H9 (cell line): ENCODE results near the gene TPRX2. TPM values are rescaled to one million over a fixed set of nuclear protein-coding genes. Genes with fewer than 3 reads are reported as not detected.
A peak's percentile ranks its signal among the peaks of the same experiment; 100 is the strongest.

Experiments used
- DNase-seq: peaks from one replicate; pipeline ENCODE4 v3.0.0-alpha.2; 2017
- H2AFZ ChIP-seq: one replicate; pipeline ENCODE4 v1.6.1; 2013; ENCODE audit warnings: mild to moderate bottlenecking, low read length, control low read depth, moderate library complexity
- H2AK5ac ChIP-seq: 2 replicates; pipeline ENCODE4 v1.6.1; 2013; ENCODE audit warnings: low read length, control low read depth, mixed read lengths; ENCODE audit not compliant: insufficient read length
- H2BK120ac ChIP-seq: one replicate; pipeline ENCODE4 v1.6.1; 2013; ENCODE audit warnings: low read depth, mild to moderate bottlenecking, low read length, control low read depth, inconsistent platforms; ENCODE audit not compliant: poor library complexity, severe bottlenecking
- H2BK12ac ChIP-seq: 2 replicates; pipeline ENCODE4 v1.6.1; 2013; ENCODE audit warnings: low read length, control low read depth, mixed read lengths, low read depth; ENCODE audit not compliant: insufficient read length
- H2BK15ac ChIP-seq: 2 replicates; pipeline ENCODE4 v1.6.1; 2013; ENCODE audit warnings: low read depth, low read length, control low read depth
- H2BK20ac ChIP-seq: one replicate; pipeline ENCODE4 v1.6.1; 2013; ENCODE audit warnings: low read depth, mild to moderate bottlenecking, low read length, control low read depth, inconsistent platforms; ENCODE audit not compliant: poor library complexity, severe bottlenecking
- H2BK5ac ChIP-seq: 2 replicates; pipeline ENCODE4 v1.6.1; 2013; ENCODE audit warnings: low read length, control low read depth, mixed read lengths; ENCODE audit not compliant: insufficient read length
- H3K14ac ChIP-seq: 2 replicates; pipeline ENCODE4 v1.6.1; 2013; ENCODE audit warnings: low read length, control low read depth; ENCODE audit not compliant: insufficient read depth
- H3K18ac ChIP-seq: 2 replicates; pipeline ENCODE4 v1.6.1; 2013; ENCODE audit warnings: low read depth, mild to moderate bottlenecking, mixed read lengths, low read length, control low read depth; ENCODE audit not compliant: insufficient read length
- H3K23ac ChIP-seq: 2 replicates; pipeline ENCODE4 v1.6.1; 2013; ENCODE audit warnings: low read length, control low read depth, mixed read lengths, low read depth; ENCODE audit not compliant: insufficient read length
- H3K23me2 ChIP-seq: 2 replicates; pipeline ENCODE4 v1.6.1; 2013; ENCODE audit warnings: low read depth, mild to moderate bottlenecking, mixed read lengths, low read length, control low read depth; ENCODE audit not compliant: insufficient read length, poor library complexity, severe bottlenecking
- H3K27ac ChIP-seq: 2 replicates; pipeline ENCODE4 v1.5.1; 2013; ENCODE audit warnings: low read length, control low read depth, mixed read lengths, low read depth; ENCODE audit not compliant: insufficient read length
- H3K27me3 ChIP-seq: 2 replicates; pipeline ENCODE4 v1.6.1; 2013; ENCODE audit warnings: low read length, control low read depth, inconsistent platforms; ENCODE audit not compliant: insufficient read depth
- H3K4ac ChIP-seq: 2 replicates; pipeline ENCODE4 v1.6.1; 2013; ENCODE audit warnings: low read depth, mild to moderate bottlenecking, control low read depth, inconsistent platforms, low read length, moderate library complexity
- H3K4me1 ChIP-seq: 2 replicates; pipeline ENCODE4 v1.6.1; 2013; ENCODE audit warnings: low read length, control low read depth, inconsistent platforms; ENCODE audit not compliant: insufficient read depth
- H3K4me2 ChIP-seq: 2 replicates; pipeline ENCODE4 v1.6.1; 2013; ENCODE audit warnings: low read length, control low read depth, mixed read lengths; ENCODE audit not compliant: insufficient read length, insufficient read depth
- H3K56ac ChIP-seq: 2 replicates; pipeline ENCODE4 v1.6.1; 2013; ENCODE audit warnings: low read depth, mild to moderate bottlenecking, mixed read lengths, low read length, control low read depth; ENCODE audit not compliant: insufficient read length
- H3K79me1 ChIP-seq: 2 replicates; pipeline ENCODE4 v1.6.1; 2013; ENCODE audit warnings: low read depth, mild to moderate bottlenecking, moderate library complexity, low read length, control low read depth, inconsistent platforms; ENCODE audit not compliant: insufficient read depth, poor library complexity, severe bottlenecking
- H3K79me2 ChIP-seq: 2 replicates; pipeline ENCODE4 v1.6.1; 2013; ENCODE audit warnings: low read length, control low read depth, inconsistent platforms; ENCODE audit not compliant: insufficient read depth
- H3K9ac ChIP-seq: 2 replicates; pipeline ENCODE4 v1.6.1; 2013; ENCODE audit warnings: low read length, control low read depth, mixed read lengths; ENCODE audit not compliant: insufficient read length; ENCODE audit errors: extremely low read depth
- H3K9me3 ChIP-seq: one replicate; pipeline ENCODE4 v1.6.1; 2013; ENCODE audit warnings: low read depth, low read length, inconsistent platforms; ENCODE audit not compliant: control insufficient read depth
- H3T11ph ChIP-seq: one replicate; pipeline ENCODE4 v1.6.1; 2013; ENCODE audit warnings: mild to moderate bottlenecking, low read length, control low read depth, inconsistent platforms
- H4K20me1 ChIP-seq: one replicate; pipeline ENCODE4 v1.6.1; 2013; ENCODE audit not compliant: control insufficient read depth, insufficient read length, insufficient read depth
- H4K5ac ChIP-seq: 2 replicates; pipeline ENCODE4 v1.6.1; 2013; ENCODE audit warnings: low read depth, mild to moderate bottlenecking, mixed read lengths, low read length, control low read depth; ENCODE audit not compliant: insufficient read length
- H4K8ac ChIP-seq: replicated peaks from 2 replicates; pipeline ENCODE4 v1.6.1; 2013; ENCODE audit warnings: low read length, control low read depth, mixed read lengths, low read depth; ENCODE audit not compliant: insufficient read length
- H4K91ac ChIP-seq: 2 replicates; pipeline ENCODE4 v1.6.1; 2013; ENCODE audit warnings: low read depth, mild to moderate bottlenecking, moderate library complexity, mixed read lengths, low read length, control low read depth; ENCODE audit not compliant: insufficient read length
- H3K27ac Mint-ChIP-seq, 3 experiments: 2 replicates in 2 of 3; 3 replicates in 1 of 3; pipeline ENCODE4 v1.8.0; 2020 to 2021; ENCODE audit warnings: mixed read lengths in 3 of 3, mild to moderate bottlenecking in 1 of 3, moderate library complexity in 1 of 3
- H3K27me3 Mint-ChIP-seq: 2 replicates; pipeline ENCODE4 v1.8.0; 2021; ENCODE audit warnings: low read depth, mild to moderate bottlenecking, moderate library complexity, mixed read lengths
- H3K36me3 Mint-ChIP-seq, 3 experiments: 2 replicates in 2 of 3; 3 replicates in 1 of 3; pipeline ENCODE4 v1.8.0; 2020 to 2021; ENCODE audit warnings: low read depth in 3 of 3, mixed read lengths in 3 of 3; ENCODE audit not compliant: insufficient read depth in 1 of 3
- H3K4me1 Mint-ChIP-seq, 2 experiments: 2 replicates each; pipeline ENCODE4 v1.8.0; 2020; ENCODE audit warnings: mixed read lengths in 2 of 2
- H3K4me3 Mint-ChIP-seq, 2 experiments: 2 replicates in 1 of 2; 3 replicates in 1 of 2; pipeline ENCODE4 v1.8.0; 2020 to 2021; ENCODE audit warnings: mild to moderate bottlenecking in 2 of 2, mixed read lengths in 2 of 2, moderate library complexity in 1 of 2
- H3K9me3 Mint-ChIP-seq, 2 experiments: 2 replicates in 1 of 2; 3 replicates in 1 of 2; pipeline ENCODE4 v1.8.0; 2020; ENCODE audit warnings: mild to moderate bottlenecking in 2 of 2, mixed read lengths in 2 of 2, moderate library complexity in 1 of 2
- WGBS: extraction: QIAGEN DNeasy Blood & Tissue Kit; methylation state at CpG from one replicate; pipeline ENCODE4 v1.1.7; 2013; ENCODE audit warnings: missing lambda C conversion rate, low lambda C conversion rate, mixed read lengths; ENCODE audit not compliant: insufficient read length; ENCODE audit errors: extremely low coverage; 5-methylcytosine and 5-hydroxymethylcytosine counted together
- total RNA-seq: library from RNA; stranded (reverse); gene quantifications from 2 replicates; pipeline ENCODE4 v1.2.1, GENCODE V29; 2021
- TF ChIP-seq, protein P1 (sequence below): fragments of 200-600 bp; sonication (generic); conservative IDR thresholded peaks from 3 replicates; pipeline ENCODE4 v1.8.0; 2021; ENCODE audit warnings: antibody characterized with exemption, mild to moderate bottlenecking

TPRX2 gene
- total RNA-seq, 1 experiment from 2014 or later: not detected

DNA sequence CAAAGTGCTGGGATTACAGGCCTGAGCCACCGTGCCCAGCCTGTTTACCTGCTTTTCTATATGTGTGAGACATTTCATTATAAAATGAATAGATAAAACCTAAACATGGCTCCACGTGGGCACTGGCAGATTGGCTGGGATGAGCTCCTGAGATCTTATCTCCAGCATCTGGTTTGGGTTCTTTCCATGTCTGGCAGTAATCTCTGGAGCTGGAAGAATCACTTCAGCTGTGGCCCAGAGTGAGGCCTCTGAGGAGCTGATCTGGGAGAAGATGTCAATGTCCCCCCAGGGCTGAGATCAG lies 32.5 kb downstream of the TPRX2 start:
- Histone ChIP-seq H3K23ac (no peak overlapping the region), H2BK120ac (no peak overlapping the region), H3K79me1 (no peaks in the 10 kb centered on the region), H3K79me2 (no peaks in the 10 kb centered on the region), H4K5ac (no peak overlapping the region), H2BK5ac (no peak overlapping the region), H2AFZ (no peak overlapping the region), H3K14ac (no peak overlapping the region), H3K23me2 (no peaks in the 10 kb centered on the region), H3K56ac (no peak overlapping the region), H2BK12ac (no peak overlapping the region), H3K4me1 (no peaks in the 10 kb centered on the region), H4K20me1 (no peaks in the 10 kb centered on the region), H3K27me3 (no peaks in the 10 kb centered on the region), H2BK15ac (no peak overlapping the region), H3K18ac (no peak overlapping the region), H3K27ac (no peak overlapping the region), H2BK20ac (no peak overlapping the region), H3K9ac (no peak overlapping the region), H3K4me2 (no peak overlapping the region), H3K9me3 (peaks cover 5% of the 10 kb centered on the region), H4K91ac (no peak overlapping the region), H4K8ac (no peak overlapping the region), H3T11ph (no peak overlapping the region), H2AK5ac (no peak overlapping the region), H3K4ac (no peak overlapping the region)
- peak overlapping the region in 1 of 3 experiments; percentile 55; a peak in 1 of 7 replicates for H3K27ac Mint-ChIP-seq
- H3K27me3 Mint-ChIP-seq: no peaks in the 10 kb centered on the region; the same call in 1 of the 2 replicates
- H3K4me1 Mint-ChIP-seq: 0 out of 4 replicates have a peak, but pooled peaks cover 0 to 3% of the 10 kb centered on the region in 2 experiments
- TF ChIP-seq, protein P1, sequence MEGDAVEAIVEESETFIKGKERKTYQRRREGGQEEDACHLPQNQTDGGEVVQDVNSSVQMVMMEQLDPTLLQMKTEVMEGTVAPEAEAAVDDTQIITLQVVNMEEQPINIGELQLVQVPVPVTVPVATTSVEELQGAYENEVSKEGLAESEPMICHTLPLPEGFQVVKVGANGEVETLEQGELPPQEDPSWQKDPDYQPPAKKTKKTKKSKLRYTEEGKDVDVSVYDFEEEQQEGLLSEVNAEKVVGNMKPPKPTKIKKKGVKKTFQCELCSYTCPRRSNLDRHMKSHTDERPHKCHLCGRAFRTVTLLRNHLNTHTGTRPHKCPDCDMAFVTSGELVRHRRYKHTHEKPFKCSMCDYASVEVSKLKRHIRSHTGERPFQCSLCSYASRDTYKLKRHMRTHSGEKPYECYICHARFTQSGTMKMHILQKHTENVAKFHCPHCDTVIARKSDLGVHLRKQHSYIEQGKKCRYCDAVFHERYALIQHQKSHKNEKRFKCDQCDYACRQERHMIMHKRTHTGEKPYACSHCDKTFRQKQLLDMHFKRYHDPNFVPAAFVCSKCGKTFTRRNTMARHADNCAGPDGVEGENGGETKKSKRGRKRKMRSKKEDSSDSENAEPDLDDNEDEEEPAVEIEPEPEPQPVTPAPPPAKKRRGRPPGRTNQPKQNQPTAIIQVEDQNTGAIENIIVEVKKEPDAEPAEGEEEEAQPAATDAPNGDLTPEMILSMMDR: no peak
- H3K36me3 Mint-ChIP-seq: peaks cover 4 to 13% (median 11%) of the 10 kb centered on the region in 3 experiments; a peak in 5 of 7 replicates
- peaks cover 8 to 15% of the 10 kb centered on the region in 2 experiments; a peak in 4 of 5 replicates for H3K9me3 Mint-ChIP-seq
- no peak for DNase-seq
- no peak overlapping the region for H3K4me3 Mint-ChIP-seq
- WGBS: no CpG with 5 or more reads among the region's 2 CpGs
